ENCODE results near the gene CCL21.
"Not testable (repeated sequence)": the region's sequence is repeated elsewhere in the genome, so short reads cannot be mapped to it uniquely, and the experiment has no call there.

The CCL21 gene, protein sequence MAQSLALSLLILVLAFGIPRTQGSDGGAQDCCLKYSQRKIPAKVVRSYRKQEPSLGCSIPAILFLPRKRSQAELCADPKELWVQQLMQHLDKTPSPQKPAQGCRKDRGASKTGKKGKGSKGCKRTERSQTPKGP

GRCh38 chr9:34710023-34710422 lies at the start of gene CCL21:
TSS of gene CCL21 (minus strand) at chr9:34710136. CDS start at chr9:34710066, 70 bp downstream.
- DNase-seq = no peak

DNA sequence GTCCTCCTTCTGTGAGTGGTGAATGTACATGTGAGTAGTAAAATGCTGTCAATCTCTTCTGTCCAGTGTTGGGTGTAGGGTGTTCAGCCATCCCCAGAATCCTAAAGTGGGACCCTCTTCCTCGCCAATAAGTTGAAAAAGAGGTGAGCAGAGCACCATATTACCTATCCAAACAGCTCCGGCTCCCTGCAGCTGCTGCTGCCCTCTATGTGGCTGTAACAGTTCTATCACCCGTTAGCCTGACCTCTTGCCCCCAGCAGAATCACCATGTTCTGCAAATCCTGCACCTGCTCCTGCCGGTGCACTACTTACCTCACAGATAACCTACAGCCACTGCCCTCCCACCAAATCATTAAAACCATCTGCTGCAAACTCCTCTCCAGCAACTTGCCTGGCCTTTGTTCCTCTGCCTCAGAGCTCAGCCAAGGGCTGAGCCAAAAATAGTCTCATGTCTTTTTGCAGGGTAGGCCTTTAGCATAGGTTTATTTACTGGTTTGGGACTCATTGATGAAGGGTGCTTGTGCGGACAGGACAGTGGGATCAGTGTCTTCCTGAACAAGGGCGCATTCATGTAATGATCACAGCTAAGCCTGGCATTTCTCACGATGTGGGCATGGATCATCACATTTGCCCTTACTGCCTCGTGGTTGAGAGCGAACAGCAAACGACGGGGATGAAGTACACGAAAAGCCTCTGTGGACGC lies 49.6 kb upstream of the CCL21 start:
- DNase-seq = no peak

DNA sequence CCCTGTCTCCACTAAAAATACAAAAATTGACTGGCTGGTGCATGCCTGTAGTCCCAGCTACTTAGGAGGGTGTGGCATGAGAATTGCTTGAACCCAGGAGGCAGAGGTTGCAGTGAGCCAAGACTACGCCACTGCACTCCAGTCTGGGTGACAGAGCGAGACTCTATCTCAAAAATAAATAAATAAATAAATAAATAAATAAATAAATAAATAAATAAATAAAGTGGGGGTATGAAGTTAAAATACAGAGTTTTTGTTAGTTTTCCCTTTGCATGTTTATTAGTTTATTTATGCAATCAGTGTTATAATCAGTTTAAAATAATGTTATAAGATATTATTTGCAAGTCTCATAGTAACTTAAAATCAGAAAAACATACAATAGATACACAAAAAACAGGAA lies 40.4 kb upstream of the CCL21 start:
- not testable (repeated sequence) for DNase-seq

DNA sequence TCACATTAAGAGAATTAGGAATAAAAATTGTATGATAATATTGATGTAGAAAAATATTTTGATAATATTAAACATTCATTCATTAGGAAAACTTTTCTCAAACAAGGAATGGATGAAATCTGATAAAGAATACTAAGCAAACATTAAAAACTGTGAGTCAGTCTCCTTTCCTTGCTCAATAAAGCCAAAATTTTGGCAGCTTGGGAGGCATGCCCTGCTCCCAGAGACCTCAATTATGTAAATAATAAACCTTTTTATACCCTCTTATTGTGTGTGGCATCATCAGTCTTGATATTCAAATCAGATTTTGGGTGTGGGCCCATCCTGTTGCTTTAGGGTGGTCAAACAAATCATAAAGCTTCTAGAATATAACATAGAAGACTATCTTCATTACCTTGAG lies 36.6 kb upstream of the CCL21 start:
- no peak for DNase-seq

- no peak for DNase-seq
Observed at GRCh38 chr9:34744295-34745221, 34.6 kb upstream of the CCL21 start.

GRCh38 chr9:34742710-34743109 lies 32.8 kb upstream of the CCL21 start:
- DNase-seq = no peak

GRCh38 chr9:34741628-34742027 lies 31.7 kb upstream of the CCL21 start:
- DNase-seq = no peak

DNA sequence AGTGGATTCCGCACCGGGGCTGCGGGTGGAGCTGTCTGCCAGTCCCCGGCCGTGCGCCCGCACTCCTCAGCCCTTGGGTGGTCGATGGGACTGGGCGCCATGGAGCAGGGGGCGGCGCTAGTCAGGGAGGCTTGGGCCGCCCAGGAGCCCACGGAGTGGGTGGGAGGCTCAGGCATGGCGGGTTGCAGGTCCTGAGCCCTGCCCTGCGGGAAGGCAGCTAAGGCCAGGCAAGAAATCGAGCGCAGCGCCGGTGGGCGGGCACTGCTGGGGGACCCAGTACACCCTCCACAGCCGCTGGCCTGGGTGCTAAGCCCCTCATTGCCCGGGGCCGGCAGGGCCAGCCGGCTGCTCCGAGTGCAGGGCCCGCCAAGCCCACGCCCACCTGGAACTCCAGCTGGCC lies 30.2 kb upstream of the CCL21 start:
- not testable (repeated sequence) for DNase-seq

DNA sequence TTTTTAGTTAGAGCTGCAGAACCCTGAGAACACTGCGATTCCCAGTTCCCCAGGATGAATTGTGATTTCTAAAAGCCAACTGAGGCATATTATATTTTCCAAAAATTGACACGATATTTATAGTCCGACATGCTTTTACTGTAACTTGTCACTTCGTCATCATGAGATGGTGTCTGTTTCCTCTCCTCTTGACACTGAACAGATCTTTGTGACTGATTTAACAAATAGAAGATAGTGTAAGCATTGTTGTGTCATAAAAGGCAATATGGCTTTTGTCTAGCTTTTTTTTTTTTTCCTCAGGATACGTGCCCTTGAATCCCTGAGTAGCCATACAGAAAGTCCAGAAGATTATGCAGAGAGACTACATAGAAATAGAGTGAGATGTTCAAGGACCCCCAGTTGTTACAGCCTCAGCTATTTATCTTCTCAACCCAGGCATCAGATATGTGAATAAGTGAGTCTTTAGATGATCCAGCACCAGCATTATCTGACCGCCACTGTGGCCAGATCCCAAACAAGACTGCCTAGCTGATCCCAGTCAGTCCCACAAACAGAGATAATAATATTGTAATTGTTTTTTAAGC lies 27.8 kb upstream of the CCL21 start:
- no peak for DNase-seq

DNA sequence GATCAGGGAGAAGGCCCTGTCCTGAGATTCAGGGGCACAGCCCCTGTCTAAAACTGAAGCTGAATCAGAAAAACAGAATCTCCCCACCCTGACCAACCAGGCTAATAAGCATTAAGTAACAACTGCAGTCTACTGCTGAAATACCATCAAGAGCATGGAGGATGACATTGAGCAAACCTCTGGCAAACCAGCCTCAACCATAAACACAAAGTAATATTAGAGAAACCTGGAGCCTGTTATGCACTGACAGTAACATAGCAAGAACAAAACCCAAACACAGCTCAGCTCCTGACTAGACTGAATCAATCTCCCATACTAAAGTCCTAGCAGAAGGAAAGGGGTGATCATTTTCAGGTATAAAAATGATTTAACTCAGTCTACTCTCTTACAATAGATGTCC lies 24.8 kb upstream of the CCL21 start:
- no peak for DNase-seq

GRCh38 chr9:34732886-34733285 lies 22.9 kb upstream of the CCL21 start:
- no peak for DNase-seq

DNA sequence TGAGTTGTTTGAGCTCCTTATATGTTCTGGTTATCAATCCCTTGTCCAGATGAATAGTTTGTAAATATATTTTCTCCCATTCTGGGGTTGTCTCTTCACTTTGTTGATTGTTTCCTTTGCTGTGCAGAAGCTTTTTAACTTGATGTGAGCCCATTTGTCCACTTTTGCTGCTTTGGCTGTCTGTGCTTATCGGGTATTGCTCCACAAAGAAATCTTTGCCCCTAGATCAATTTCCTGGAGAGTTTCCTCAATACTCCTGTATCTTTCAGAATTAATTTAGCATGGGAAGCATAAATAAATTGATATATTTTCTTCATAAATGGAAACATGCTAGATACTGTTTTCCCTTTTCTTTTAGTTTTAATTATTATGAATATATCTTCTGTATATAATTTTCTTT lies 22.5 kb upstream of the CCL21 start:
- no peak for DNase-seq

DNA sequence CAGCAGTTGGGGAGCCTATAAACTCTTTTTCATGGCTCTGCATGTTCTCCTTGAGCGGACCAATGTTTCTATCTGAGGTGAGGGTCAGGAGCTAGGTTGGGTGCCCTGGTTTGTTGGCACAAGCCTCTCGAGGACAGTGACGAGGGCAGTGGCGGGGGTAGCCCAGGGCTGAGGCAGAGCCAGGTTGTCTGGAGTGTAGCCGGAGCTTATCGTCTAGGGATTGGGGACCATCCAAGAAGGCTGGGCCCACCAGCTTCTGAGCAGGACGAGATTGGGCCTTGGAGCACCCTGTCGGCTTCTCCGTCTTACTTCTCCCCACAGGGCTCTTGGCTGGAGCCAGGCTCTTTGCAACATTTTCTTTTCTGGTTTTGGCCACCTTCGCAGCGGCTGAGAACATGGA lies 13.2 kb upstream of the CCL21 start:
- DNase-seq = no peak

GRCh38 chr9:34719769-34720025 lies 9.8 kb upstream of the CCL21 start:
- DNase-seq = not testable (repeated sequence)

DNA sequence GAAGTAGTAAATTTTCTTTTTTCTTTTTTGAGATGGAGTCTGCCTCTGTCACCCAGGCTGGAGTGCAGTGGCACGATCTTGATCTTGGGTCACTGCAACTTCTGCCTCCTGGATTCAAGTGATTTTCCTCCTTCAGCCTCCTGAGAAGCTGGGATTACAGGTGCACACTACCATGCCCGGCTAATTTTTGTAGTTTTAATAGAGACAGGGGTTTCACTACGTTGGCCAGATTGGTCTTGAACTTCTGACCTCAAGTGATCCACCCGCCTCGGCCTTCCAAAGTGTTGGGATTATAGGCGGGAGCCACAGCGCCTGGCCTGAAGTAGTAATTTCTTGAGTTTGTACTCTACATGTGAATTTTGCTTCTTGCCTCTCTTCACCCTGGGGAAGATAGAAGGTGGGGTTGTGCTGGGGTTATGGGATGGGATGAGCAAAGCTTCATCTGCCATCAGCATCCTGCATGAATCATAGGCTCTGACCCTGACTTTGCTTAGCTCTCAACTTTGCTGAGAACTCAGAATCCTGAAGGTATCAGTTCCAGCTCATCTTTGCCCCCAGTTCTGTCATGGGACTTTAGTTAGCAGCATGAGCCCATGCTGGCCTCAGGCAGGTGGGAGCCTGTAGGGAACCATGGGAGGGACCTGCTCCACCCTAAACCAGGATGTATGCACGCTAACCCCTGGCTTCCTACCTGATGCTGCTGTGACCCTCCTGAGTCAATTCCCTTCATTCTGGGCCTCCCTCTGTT lies 9.3 kb upstream of the CCL21 start:
- no peak for DNase-seq

- DNase-seq = no peak
Observed at GRCh38 chr9:34717996-34718614, 8.2 kb upstream of the CCL21 start.

- DNase-seq = no peak
Observed at GRCh38 chr9:34716711-34717110, 6.8 kb upstream of the CCL21 start.

DNA sequence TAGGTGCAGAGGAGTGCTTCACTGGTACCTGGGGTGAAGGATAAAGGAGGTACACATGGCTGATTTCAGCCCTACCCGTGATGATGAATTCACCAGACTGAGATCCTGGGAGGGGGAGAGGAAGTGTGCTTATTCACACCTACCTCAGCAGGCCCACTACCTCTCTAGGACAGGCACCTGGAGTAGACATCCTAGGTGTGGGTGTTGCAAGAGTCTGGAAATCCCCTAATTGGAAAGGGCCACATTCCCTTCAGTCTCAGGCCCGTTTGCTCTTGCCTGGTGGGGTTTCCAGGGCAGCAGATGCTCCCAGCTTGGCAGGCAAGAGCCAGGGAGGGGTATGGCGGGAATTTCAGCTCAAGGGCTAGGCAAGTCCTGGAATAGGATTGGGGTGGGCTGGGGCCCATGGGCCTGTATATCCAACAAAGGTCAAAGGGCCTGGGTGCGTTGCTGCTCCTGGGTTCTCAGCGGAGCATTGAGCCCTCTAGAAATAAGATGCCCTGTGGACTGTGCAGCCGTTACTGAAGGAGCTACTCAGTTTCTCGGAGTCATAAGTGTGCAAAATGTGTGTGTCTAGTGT lies 5.8 kb upstream of the CCL21 start:
- no peak for DNase-seq

- DNase-seq = no peak
Observed at GRCh38 chr9:34714007-34714406, 4.1 kb upstream of the CCL21 start.

GRCh38 chr9:34712140-34712539 lies 2.2 kb upstream of the CCL21 start:
- DNase-seq = no peak

GRCh38 chr9:34709196-34709978 lies 549 bp downstream of the CCL21 start:
- no peak for DNase-seq
